Measurements from ENCODE around the gene FXYD4.

The FXYD4 gene

GRCh38 chr10:43372765-43373361 is 1.4 kb downstream of the FXYD4 start:
- Histone ChIP-seq H3K4me2 (ENCODE audit: low read length) (no peak overlapping the region), H3K4me3 (ENCODE audit: low read depth, low read length) (no peak overlapping the region), H3K27me3 (ENCODE audit: control insufficient read depth, insufficient read depth, low read length) (no peaks in the 10 kb centered on the region), H3K27ac (no peak overlapping the region), H3K9me3 (ENCODE audit: control insufficient read depth, low read length) (no peaks in the 10 kb centered on the region), H3K36me3 (ENCODE audit: control insufficient read depth, insufficient read depth, low read length) (no peaks in the 10 kb centered on the region), H3K4me1 (no peaks in the 10 kb centered on the region), H2AFZ (no peak overlapping the region), H3K79me2 (no peaks in the 10 kb centered on the region), H3K9ac (no peak overlapping the region)
- TF ChIP-seq, protein P1, sequence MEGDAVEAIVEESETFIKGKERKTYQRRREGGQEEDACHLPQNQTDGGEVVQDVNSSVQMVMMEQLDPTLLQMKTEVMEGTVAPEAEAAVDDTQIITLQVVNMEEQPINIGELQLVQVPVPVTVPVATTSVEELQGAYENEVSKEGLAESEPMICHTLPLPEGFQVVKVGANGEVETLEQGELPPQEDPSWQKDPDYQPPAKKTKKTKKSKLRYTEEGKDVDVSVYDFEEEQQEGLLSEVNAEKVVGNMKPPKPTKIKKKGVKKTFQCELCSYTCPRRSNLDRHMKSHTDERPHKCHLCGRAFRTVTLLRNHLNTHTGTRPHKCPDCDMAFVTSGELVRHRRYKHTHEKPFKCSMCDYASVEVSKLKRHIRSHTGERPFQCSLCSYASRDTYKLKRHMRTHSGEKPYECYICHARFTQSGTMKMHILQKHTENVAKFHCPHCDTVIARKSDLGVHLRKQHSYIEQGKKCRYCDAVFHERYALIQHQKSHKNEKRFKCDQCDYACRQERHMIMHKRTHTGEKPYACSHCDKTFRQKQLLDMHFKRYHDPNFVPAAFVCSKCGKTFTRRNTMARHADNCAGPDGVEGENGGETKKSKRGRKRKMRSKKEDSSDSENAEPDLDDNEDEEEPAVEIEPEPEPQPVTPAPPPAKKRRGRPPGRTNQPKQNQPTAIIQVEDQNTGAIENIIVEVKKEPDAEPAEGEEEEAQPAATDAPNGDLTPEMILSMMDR (IDR thresholded peaks at IDR 0.05): no peak

DNA sequence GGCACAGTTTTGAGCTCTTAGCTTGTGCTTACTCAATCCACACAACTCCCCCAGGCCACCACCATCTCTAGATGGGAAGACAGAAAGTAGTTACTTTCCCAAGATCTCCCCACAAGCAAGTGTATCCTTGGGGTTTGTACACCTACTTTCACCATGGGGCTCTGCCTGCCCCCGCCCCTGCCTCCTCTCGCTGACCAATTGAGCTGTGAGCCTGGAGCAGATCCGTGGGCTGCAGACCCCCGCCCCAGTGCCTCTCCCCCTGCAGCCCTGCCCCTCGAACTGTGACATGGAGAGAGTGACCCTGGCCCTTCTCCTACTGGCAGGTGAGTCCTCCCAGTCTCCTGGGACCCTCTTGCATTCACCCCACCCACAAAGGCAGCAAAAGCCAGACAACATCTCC is 2.0 kb downstream of the FXYD4 start:
- H3K36me3 ChIP-seq (ENCODE audit: control insufficient read depth, insufficient read depth, low read length): no peaks in the 10 kb centered on the region
- H3K4me3 ChIP-seq (ENCODE audit: low read depth, low read length): no peak overlapping the region
- H3K27ac ChIP-seq: no peak overlapping the region
- no peak overlapping the region for H2AFZ ChIP-seq
- H3K27me3 ChIP-seq (ENCODE audit: control insufficient read depth, insufficient read depth, low read length): no peaks in the 10 kb centered on the region
- H3K79me2 ChIP-seq: no peaks in the 10 kb centered on the region
- H3K4me2 ChIP-seq (ENCODE audit: low read length): no peak overlapping the region
- H3K9ac ChIP-seq: no peak overlapping the region
- no peaks in the 10 kb centered on the region for H3K9me3 ChIP-seq (ENCODE audit: control insufficient read depth, low read length)
- TF ChIP-seq, protein P1 (IDR thresholded peaks at IDR 0.05): no peak
- no peaks in the 10 kb centered on the region for H3K4me1 ChIP-seq

DNA sequence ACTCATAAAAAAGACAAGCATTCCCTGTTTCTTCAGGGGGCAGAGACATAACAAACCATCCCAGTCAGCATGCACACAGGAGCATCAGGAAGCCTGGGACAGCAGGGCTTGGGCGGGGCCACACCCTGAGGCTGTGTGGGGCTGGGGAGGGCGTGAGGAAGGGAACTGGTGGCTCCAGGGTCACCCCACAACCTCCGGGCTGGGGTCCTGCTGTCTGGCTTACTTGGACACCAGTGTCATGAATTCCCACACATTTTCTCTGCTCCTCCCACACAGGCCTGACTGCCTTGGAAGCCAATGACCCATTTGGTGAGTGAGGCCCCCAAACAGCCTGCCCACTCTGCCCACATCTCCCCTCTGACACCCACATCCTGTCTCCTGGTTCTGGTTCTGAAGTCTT is 2.8 kb downstream of the FXYD4 start:
- H3K4me3 ChIP-seq (ENCODE audit: low read depth, low read length): no peak overlapping the region
- no peaks in the 10 kb centered on the region for H3K9me3 ChIP-seq (ENCODE audit: control insufficient read depth, low read length)
- H3K27me3 ChIP-seq (ENCODE audit: control insufficient read depth, insufficient read depth, low read length): no peaks in the 10 kb centered on the region
- no peak overlapping the region for H2AFZ ChIP-seq
- no peaks in the 10 kb centered on the region for H3K36me3 ChIP-seq (ENCODE audit: control insufficient read depth, insufficient read depth, low read length)
- H3K27ac ChIP-seq: no peak overlapping the region
- no peak overlapping the region for H3K9ac ChIP-seq
- no peaks in the 10 kb centered on the region for H3K79me2 ChIP-seq
- H3K4me2 ChIP-seq (ENCODE audit: low read length): no peak overlapping the region
- TF ChIP-seq, protein P1 (IDR thresholded peaks at IDR 0.05): no peak
- no peaks in the 10 kb centered on the region for H3K4me1 ChIP-seq

GRCh38 chr10:43375401-43376020 is 4.1 kb downstream of the FXYD4 start:
- Histone ChIP-seq H3K4me1 (no peaks in the 10 kb centered on the region), H3K79me2 (no peaks in the 10 kb centered on the region), H3K27me3 (ENCODE audit: control insufficient read depth, insufficient read depth, low read length) (no peaks in the 10 kb centered on the region), H3K9ac (no peak overlapping the region), H3K9me3 (ENCODE audit: control insufficient read depth, low read length) (no peaks in the 10 kb centered on the region), H2AFZ (no peak overlapping the region), H3K27ac (no peak overlapping the region), H3K4me2 (ENCODE audit: low read length) (no peak overlapping the region), H3K36me3 (ENCODE audit: control insufficient read depth, insufficient read depth, low read length) (no peaks in the 10 kb centered on the region), H3K4me3 (ENCODE audit: low read depth, low read length) (no peak overlapping the region)
- TF ChIP-seq, protein P1 (IDR thresholded peaks at IDR 0.05): no peak
